SKM-1 treated with dmso at 0.1 percent for 144 hours (cell line): Measurements from ENCODE around the gene CUL9.

ENCODE experiments used
- DNase-seq: peaks from one replicate; lab custom pipeline; 2025; ENCODE audit not compliant: unreplicated experiment; lab: John Stamatoyannopoulos, UW

Gene CUL9

DNA sequence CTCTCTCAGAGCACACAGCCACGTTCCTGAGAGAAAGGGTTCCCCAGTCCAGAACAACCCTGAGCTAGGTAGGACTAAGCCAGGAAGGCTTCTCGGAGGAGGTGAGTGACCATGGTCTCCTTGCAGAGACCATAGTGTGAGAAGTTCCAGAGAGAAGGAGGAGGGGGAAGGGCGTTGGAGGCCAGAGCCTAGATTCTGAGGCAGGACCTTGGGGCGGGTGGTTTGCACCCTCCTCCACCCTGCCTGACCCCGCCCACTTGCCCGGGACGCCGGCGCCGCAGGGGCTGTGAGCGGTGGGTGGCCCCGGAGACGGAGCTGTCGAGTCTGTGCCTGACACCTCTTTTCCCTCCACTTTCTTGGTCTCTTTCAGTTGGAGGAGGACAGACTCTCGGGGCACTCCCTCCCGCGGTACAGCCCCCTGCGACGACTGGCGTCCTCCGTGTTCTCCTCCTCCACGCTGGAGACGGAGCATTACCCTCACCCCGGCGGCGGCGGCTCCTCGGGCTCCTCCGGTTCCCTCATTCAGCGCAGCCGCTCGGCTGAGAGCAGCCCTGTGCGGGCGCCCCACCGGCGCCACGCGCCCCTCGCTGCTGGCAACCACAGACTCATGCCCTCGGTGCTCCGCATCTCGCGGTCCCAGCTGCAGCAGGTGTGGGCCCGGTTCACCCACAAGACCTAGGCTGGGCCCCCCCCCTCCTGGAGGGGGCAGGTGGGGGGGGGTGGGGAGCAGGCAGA is 87.4 kb downstream of the CUL9 start:
- DNase-seq = no peak

GRCh38 chr6:43271103-43271815 is 89.3 kb downstream of the CUL9 start:
- no peak for DNase-seq

GRCh38 chr6:43271944-43272343 is 89.9 kb downstream of the CUL9 start:
- DNase-seq = no peak

DNA sequence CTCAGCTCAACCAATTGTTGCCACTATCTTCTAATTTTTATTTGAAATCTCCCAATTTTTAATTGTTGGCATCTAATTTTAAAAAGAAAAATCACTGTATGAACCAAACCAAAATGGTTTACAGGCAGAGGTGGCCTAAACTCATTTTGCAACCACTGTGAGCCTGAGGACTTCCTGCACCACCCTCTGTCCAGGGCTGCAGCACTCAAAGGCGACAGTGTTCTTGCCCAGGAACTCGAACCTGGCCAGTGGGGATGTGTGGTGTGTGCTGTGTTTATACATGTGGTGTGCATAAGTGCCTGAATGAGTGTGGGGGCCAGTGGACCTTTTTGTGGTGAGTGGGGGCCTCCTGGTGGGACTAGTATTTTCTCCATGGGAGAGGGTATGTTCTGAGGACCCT is 91.7 kb downstream of the CUL9 start:
- no peak for DNase-seq
